PC-3 (cell line): ENCODE measurements around the gene KLHL11. TPM values are rescaled to one million over a fixed set of nuclear protein-coding genes. Genes with fewer than 3 reads are reported as not detected.

Experiments
- ATAC-seq: fragments of 200-7000 bp; cut with Tn5 transposase; 2 replicates; pipeline ENCODE4 v1.9.1; 2020; ENCODE audit warnings: mild to moderate bottlenecking, moderate library complexity
- BruUV-seq: library from RNA; stranded (reverse); fragments of 400-500 nt; replicated peaks from 2 replicates; lab custom pipeline; 2021; lab: Mats Ljungman, UMichigan
- CTCF ChIA-PET: fragments of 300-600 bp; sonication (Branson Sonifier 250); formaldehyde crosslinking; loops from one replicate; lab custom pipeline; 2022; ENCODE audit warnings: antibody characterized with exemption; lab: Charles Lee
- POLR2A ChIA-PET: fragments of 300-600 bp; sonication (Branson Sonifier 250); formaldehyde crosslinking; loops from one replicate; lab custom pipeline; 2022; ENCODE audit warnings: antibody characterized with exemption; ENCODE audit not compliant: unreplicated experiment; lab: Charles Lee
- DNase-seq: peaks from one replicate; pipeline ENCODE4 v3.0.0-alpha.2; 2015
- H2AFZ ChIP-seq: fragments of 300-600 bp; sonication (generic); 2 replicates; pipeline ENCODE4 v1.6.0; 2016; ENCODE audit warnings: antibody characterized with exemption, low read length
- H3F3A ChIP-seq: fragments of 300-600 bp; sonication (generic); one replicate; pipeline ENCODE4 v1.6.0; 2017; ENCODE audit warnings: antibody characterized with exemption, low read length, control low read depth, mild to moderate bottlenecking; ENCODE audit not compliant: unreplicated experiment
- H3K27ac ChIP-seq: fragments of 300-600 bp; sonication (generic); 2 replicates; pipeline ENCODE4 v1.5.1; 2016; ENCODE audit warnings: mild to moderate bottlenecking, low read length
- H3K27me3 ChIP-seq: fragments of 300-600 bp; sonication (generic); 2 replicates; pipeline ENCODE4 v1.6.1; 2016; ENCODE audit warnings: low read length, mixed read lengths
- H3K36me3 ChIP-seq: fragments of 300-600 bp; sonication (generic); 2 replicates; pipeline ENCODE4 v1.6.1; 2016; ENCODE audit warnings: low read depth, mixed run types, low read length, mixed read lengths
- H3K4me1 ChIP-seq: fragments of 300-600 bp; sonication (generic); 2 replicates; pipeline ENCODE4 v1.5.1; 2016; ENCODE audit warnings: low read length; ENCODE audit not compliant: insufficient read depth
- H3K4me2 ChIP-seq: fragments of 300-600 bp; sonication (generic); 2 replicates; pipeline ENCODE4 v1.6.0; 2016; ENCODE audit warnings: low read length
- H3K4me3 ChIP-seq: fragments of 300-600 bp; sonication (generic); 2 replicates; pipeline ENCODE4 v1.5.1; 2016; ENCODE audit warnings: mild to moderate bottlenecking, low read length, mixed read lengths
- H3K79me2 ChIP-seq: fragments of 300-600 bp; sonication (generic); 2 replicates; pipeline ENCODE4 v1.6.1; 2017; ENCODE audit warnings: low read length, mixed read lengths
- H3K9ac ChIP-seq: fragments of 300-600 bp; sonication (generic); 2 replicates; pipeline ENCODE4 v1.6.0; 2016; ENCODE audit warnings: mild to moderate bottlenecking, low read length
- H3K9me2 ChIP-seq: fragments of 300-600 bp; sonication (generic); replicated peaks from 2 replicates; pipeline ENCODE4 v1.6.1; 2016; ENCODE audit warnings: mixed run types, low read length, mixed read lengths
- H3K9me3 ChIP-seq: fragments of 300-600 bp; sonication (generic); 2 replicates; pipeline ENCODE4 v1.6.1; 2016; ENCODE audit warnings: low read length, mixed read lengths
- H4K20me1 ChIP-seq: fragments of 300-600 bp; sonication (generic); 2 replicates; pipeline ENCODE4 v1.6.1; 2016; ENCODE audit warnings: low read length, mixed read lengths
- CTCF ChIP-seq: fragments of 300-600 bp; sonication (generic); conservative IDR thresholded peaks from 2 replicates; pipeline ENCODE4 v1.5.1; 2017; ENCODE audit warnings: antibody characterized with exemption, low read depth, mild to moderate bottlenecking, low read length
- EZH2 ChIP-seq: fragments of 300-600 bp; sonication (generic); IDR thresholded peaks from one replicate; pipeline ENCODE4 v1.6.1; 2017; ENCODE audit warnings: antibody characterized with exemption, mild to moderate bottlenecking, low read length; ENCODE audit not compliant: unreplicated experiment
- EZH2phosphoT487 ChIP-seq: fragments of 300-600 bp; sonication (generic); IDR thresholded peaks from 2 replicates; pipeline ENCODE4 v1.6.1; 2018; ENCODE audit warnings: mild to moderate bottlenecking, antibody characterized with exemption, low read length, borderline replicate concordance
- intact Hi-C: fragments of 100-400 bp; cut with micrococcal nuclease; formaldehyde crosslinking; loops from 2 replicates; pipeline ENCODE4 v1.9.0; 2023
- total RNA-seq: library from RNA; depleted of rRNA; stranded (reverse); fragments of >200 nt; gene quantifications from 2 replicates; pipeline ENCODE4 v1.2.3, GENCODE V29; 2014

KLHL11 gene
- total RNA-seq, 1 experiment from 2014 or later, result 19.9 TPM

- H3K9ac ChIP-seq, result no peak overlapping the region
- DNase-seq (no peak), ATAC-seq (no peak)
- H4K20me1 ChIP-seq, result peaks cover 39% of the 10 kb centered on the region
- peaks cover 77% of the 10 kb centered on the region for H3K79me2 ChIP-seq
- CTCF ChIA-PET, result interaction anchor here (0.9 kb wide), 1 partner anchor 613 kb away, joined by 3 read pairs; no protein-coding TSS in a partner anchor
- no peak overlapping the region for H3K4me2 ChIP-seq
- intact Hi-C loops, result no loop called here
- no peaks in the 10 kb centered on the region for H3K9me3 ChIP-seq
- no peaks in the 10 kb centered on the region for H3K9me2 ChIP-seq
- no peak overlapping the region for H3K4me3 ChIP-seq
- peaks cover 42% of the 10 kb centered on the region for H3K4me1 ChIP-seq
- no peak overlapping the region for H2AFZ ChIP-seq
- POLR2A ChIA-PET, result no interaction called here
- no TSS peak for BruUV-seq
- no peaks in the 10 kb centered on the region for H3K27me3 ChIP-seq
- no peak for TF ChIP-seq EZH2
- no peak for TF ChIP-seq EZH2phosphoT487
- no peak for TF ChIP-seq CTCF
- H3F3A ChIP-seq, result peaks cover 7% of the 10 kb centered on the region
- H3K27ac ChIP-seq, result no peak overlapping the region
- peaks cover 20% of the 10 kb centered on the region; the same call in 1 of the 2 replicates for H3K36me3 ChIP-seq
Measured at GRCh38 chr17:41914358-41914766, 49.1 kb upstream of the KLHL11 start.

DNA sequence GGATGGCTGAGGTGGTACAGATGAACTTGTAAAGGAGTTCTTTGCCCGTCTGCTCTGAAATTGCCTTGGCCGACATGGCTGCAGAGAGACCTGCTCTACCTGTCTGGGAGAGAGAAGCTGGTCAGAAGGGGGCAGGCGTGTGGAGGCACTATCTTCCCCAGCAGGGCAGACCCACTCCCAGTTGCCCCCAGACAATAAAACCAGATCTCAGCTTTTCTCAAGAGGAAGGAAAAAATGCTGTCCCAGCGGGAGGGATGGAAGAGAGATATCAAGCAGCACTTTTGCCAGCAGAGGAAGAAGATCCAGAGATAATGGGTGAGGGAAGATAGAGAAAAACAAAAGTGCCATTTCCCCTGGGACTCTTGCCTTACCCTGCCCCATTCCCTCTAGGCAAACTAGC is 48.6 kb upstream of the KLHL11 start:
- no peaks in the 10 kb centered on the region for H3K9me2 ChIP-seq
- peaks cover 41% of the 10 kb centered on the region for H3K4me1 ChIP-seq
- H3K27ac ChIP-seq, result no peak overlapping the region
- TF ChIP-seq CTCF (no peak), EZH2 (no peak), EZH2phosphoT487 (no peak)
- no peaks in the 10 kb centered on the region for H3K27me3 ChIP-seq
- intact Hi-C loops, result no loop called here
- H3K79me2 ChIP-seq, result peaks cover 77% of the 10 kb centered on the region
- H3F3A ChIP-seq, result peaks cover 7% of the 10 kb centered on the region
- no peaks in the 10 kb centered on the region for H3K9me3 ChIP-seq
- H2AFZ ChIP-seq, result no peak overlapping the region
- ChIA-PET CTCF (interaction anchor here (0.9 kb wide), 1 partner anchor 614 kb away, joined by 3 read pairs; no protein-coding TSS in a partner anchor), POLR2A (no interaction called here)
- H3K4me2 ChIP-seq, result no peak overlapping the region
- peaks cover 39% of the 10 kb centered on the region for H4K20me1 ChIP-seq
- H3K9ac ChIP-seq, result no peak overlapping the region
- no peak for ATAC-seq
- no peak for DNase-seq
- BruUV-seq, result no TSS peak
- H3K4me3 ChIP-seq, result no peak overlapping the region
- H3K36me3 ChIP-seq, result peaks cover 24% of the 10 kb centered on the region; the same call in 1 of the 2 replicates

DNA sequence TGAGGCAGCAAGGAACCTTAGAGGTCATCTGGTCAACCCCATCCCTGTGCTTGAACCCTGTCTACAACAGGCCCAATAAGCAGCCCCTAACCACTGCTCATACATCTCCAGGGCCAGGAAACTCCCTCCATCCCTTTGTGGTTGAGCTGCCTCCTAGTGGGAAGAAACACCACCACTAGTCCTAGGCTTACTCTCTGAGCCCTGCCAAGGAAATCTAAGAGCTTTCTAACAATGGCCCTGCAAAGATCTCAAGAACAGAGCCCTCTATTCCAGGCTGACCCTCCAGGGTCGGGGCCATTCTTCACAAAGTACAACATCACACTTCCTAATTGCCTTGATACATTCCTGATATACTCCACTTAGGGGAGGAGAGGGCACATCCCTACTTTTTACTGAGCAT is 47.7 kb upstream of the KLHL11 start:
- ATAC-seq (no peak), DNase-seq (no peak)
- Histone ChIP-seq H3K4me1 (peaks cover 42% of the 10 kb centered on the region), H3K4me3 (no peak overlapping the region), H3K36me3 (peaks cover 28% of the 10 kb centered on the region; the same call in 1 of the 2 replicates), H3K9ac (no peak overlapping the region), H3F3A (peaks cover 7% of the 10 kb centered on the region), H3K79me2 (peaks cover 68% of the 10 kb centered on the region), H3K27me3 (no peaks in the 10 kb centered on the region), H4K20me1 (peaks cover 38% of the 10 kb centered on the region), H3K27ac (no peak overlapping the region), H2AFZ (no peak overlapping the region), H3K9me3 (no peaks in the 10 kb centered on the region), H3K4me2 (no peak overlapping the region), H3K9me2 (no peaks in the 10 kb centered on the region)
- TF ChIP-seq CTCF, result 0 out of 2 replicates have a peak, but pooled peaks have one; percentile 9
- no peak for TF ChIP-seq EZH2
- TF ChIP-seq EZH2phosphoT487, result no peak
- intact Hi-C loops, result no loop called here
- ChIA-PET CTCF (no interaction called here), POLR2A (interaction anchor here (0.5 kb wide), 1 partner anchor 996 kb away, joined by 3 read pairs; no protein-coding TSS in a partner anchor)
- BruUV-seq, result no TSS peak
